ENCODE results near the gene ATP1B1.
A peak's percentile ranks its signal among the peaks of the same experiment; 100 is the strongest.
"Not testable (repeated sequence)": the region's sequence is repeated elsewhere in the genome, so short reads cannot be mapped to it uniquely, and the experiment has no call there.

ATP1B1 gene

DNA sequence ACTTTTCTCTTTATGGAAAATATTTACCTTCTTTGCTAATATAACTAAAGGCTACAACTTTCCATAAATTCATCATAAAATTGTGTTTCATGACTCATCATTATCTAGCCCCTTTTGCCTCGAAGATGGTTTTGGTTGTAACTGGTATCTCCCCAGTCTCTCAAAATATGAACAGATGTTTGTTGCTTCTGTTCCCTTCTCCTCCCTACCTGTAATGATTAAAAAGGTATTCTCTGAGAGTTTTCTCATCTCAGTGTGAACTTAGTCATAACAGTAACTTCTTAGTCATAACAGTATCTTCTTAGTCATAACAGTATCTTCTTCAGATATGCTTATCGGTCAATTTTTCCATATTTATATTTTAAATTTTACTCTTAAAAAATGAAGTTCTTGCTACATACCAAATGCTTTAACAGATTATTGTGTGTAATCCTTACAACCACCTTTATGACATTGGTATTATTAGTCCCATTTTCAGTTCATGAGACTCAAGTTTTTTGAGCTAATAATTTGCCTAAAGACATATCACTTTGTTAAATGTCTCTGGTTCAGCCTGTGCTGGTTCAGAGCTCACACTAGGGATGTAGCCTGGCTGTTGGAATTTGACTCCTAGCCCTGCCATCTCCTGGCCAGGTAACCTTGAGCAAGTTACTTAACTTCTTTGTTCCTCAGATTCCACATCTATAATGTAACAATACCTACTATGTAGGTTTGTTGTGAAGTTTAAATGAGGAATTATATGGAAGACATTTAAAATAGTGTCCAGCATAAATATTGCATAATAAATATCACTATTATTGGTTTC, 32.6 kb downstream of the ATP1B1 start:
- FAIRE-seq (peak; percentile 87), DNase-seq (ENCODE audit: insufficient read length, low spot score) (peak; percentile 31)

DNA sequence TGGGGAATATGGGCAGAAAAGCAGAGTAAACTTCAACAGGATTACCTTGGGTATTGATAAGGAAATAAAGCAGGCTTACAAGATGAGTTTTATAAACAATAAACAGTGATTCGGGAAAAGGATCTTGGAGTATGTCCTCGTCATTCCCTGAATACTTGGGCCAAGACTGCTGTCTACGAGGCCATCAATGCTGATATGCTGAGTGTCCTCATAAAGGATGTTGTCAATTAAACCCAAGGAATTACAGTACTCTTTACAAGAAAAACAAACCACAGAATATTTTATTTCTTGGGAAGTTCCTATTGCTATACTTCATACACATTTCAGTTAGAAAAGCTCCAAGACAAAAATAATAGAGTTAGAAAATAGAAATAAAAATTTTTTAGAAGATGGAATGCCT, 34.9 kb downstream of the ATP1B1 start:
- no peak for FAIRE-seq
- no peak for DNase-seq (ENCODE audit: insufficient read length, low spot score)

DNA sequence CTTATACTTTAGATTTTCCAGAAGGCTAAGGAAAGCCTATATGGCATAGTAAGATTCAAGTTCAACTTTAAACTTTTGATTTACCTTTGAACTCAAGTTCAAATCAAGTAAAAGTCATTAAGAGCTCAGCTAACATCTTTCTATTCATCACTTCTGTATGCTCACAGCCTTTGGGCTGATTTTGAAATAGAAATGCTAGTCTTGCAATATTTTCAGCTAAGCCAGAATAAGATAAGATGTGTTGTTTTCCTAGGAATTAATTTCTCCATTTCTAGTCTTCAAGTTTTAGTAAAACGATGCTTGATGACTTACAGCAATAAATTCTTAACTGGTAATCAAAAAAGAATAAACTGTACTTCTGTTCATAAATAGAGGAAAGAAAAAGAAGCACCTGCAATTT, 35.6 kb downstream of the ATP1B1 start:
- FAIRE-seq (no peak), DNase-seq (ENCODE audit: insufficient read length, low spot score) (no peak)

DNA sequence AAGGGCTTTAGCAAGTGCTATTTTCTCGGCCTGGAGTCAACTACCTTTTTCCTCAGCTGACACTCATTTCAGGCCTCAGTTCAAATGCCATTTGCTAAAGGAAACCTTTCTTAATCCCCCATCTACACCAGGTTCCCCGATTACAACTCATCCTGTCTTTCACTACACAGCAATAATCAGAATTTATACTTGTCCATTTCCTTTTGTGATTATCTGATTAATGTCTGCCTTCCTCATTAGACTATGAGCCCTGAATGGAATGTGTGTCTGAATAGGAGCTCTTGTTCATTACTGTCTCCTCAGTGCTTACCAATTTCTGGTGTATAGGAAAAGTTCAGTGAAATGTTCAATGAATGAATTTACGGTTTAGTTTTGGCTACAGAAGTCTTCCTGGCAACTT, 36.9 kb downstream of the ATP1B1 start:
- FAIRE-seq = no peak

DNA sequence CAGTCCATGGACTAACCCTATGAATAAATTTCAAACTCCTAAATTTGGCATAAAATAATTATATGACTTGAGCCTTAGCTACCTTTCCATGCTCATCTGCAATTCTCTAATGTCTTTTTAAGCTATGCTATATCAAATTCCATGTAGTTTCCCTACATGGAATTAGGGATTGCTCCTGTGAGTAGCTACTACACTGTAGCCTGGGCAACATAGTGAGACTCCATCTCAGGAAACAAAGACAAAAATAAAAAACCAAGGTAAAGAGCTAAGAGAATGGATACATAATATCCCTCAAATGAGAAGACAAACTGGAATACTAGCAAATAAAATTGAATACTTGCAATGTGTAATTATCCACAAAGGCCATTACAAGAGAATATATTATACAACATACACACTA, 37.5 kb downstream of the ATP1B1 start:
- FAIRE-seq (no peak), DNase-seq (ENCODE audit: insufficient read length, low spot score) (no peak)

More for the DNA sequence above, 36.9 kb downstream of the ATP1B1 start:
- no peak for DNase-seq (ENCODE audit: insufficient read length, low spot score)

DNA sequence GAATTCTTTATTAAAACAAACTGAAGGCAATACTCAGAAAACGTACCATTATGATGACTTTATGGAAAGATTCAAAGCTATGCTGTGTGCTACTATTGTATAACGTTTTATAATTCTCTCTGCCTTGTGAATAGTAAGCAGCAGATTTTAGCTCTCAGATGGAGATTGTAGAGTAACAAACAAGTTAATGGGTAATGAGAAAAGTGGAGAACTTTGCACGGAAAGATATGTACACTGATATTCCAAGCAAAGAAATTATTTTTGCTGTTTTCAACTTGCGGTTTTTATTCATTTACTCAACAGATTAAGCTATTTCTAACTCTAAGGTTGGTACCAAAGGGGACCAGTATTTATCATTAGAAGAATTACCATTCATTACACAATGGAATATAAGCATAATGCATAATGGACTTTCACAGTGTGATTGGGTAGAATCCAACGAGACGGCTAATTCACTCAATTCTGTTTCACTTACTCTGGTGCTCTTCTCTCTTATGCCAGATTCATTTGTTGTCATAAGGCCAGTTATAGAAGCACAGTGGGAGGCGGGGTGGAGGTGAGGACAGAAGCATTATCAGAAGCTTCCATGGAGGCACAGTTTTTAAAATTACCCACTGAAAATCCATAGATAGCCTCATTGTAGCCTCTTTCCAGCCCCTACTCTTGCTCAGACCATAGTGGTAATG, 38.6 kb downstream of the ATP1B1 start:
- FAIRE-seq (no peak), DNase-seq (ENCODE audit: insufficient read length, low spot score) (no peak)

DNA sequence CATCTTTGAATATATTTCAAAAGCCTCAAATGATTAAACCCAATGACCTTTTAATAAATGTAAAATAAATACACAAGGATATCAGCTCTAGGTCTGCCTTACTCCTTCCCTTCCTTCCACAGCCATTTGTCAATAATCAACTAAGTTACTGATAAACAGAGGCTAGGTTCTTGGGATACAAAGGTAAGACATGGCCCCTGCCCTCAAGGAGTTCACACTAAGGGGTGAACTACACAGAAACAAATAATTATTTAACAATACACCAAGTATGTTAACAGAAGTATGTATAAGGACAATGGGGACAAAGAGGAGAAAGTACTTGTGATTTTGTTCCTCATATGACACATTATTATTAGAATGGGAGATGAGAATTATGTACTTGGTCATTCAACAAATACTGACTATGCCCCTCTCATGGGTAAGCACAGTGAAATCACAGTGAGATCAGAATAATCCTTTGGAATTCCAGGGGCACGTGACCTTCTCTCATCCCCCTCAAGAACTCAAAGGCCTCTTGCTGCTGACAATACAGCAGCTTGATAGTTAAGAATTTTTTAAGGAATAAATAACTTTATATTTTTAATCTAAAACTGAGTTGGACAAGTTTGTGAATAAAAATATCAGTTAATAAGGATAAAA, 40.2 kb downstream of the ATP1B1 start:
- DNase-seq (ENCODE audit: insufficient read length, low spot score) (no peak), FAIRE-seq (no peak)

DNA sequence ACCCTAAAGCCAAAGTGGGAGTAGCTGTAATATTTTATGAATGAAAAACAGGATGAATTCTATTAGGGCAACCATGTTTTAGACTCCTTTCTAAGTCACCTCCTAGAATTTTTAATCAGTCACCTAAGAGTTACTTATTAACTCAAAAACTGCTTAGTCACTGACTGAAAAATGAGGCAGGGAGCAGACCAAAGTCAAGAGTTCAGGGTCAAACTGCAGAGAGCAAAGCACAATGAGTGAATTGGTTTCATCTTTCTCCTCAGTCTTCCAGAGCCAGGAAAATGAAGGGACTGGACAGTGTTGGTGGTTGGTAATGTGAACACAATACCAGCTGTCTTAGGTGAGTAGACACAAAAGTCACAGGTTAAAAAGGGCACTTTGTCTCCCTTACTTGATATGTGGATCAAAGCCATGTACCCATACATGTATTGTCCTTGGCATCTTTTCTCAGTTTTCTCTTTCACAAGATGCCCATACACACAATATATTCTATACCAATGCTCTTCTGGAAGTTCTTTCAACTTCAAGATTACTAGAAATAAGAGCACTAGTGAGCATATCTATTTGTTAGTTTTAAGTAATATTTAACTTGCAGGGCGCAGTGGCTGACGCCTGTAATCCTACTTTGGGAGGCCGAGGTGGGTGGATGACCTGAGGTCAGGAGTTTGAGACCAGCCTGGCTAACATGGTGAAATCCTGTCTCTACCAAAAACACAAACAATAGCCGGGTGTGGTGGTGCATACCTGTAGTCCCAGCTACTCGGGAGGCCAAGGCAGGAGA, 42.2 kb downstream of the ATP1B1 start:
- FAIRE-seq = peak; percentile 94
- DNase-seq (ENCODE audit: insufficient read length, low spot score) = peak; percentile 9

DNA sequence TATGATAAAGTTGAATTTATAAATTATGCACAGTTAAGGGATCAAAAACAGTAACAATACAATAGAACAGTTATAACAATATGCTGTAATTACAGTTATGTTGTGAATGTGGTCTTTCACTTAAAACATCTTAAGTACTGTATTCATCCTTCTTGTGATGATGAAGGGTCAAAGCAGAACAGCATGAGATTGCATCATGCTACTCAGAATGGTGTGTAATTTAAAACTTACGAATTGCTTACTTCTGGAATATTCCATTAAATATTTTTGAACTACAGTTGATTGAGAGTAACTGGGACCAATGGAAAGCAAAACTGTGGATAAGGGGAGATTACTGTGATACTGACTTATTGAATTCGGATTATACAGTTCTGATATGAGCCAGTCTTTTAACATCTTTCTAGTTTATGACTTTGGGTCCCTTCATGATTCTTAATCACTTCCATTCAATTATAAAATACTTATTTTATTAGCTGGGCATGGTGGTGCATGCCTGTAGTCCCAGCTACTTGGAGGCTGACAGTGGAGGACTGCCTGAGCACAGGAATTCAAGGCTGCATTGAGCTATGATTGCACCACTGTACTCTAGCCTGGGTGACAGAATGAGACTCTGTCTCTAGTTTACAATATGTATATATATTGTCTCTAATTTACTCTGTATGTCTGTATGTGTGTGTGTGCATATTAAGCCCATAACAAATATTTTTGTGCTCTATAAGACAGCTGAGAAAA, 43.2 kb downstream of the ATP1B1 start:
- DNase-seq (ENCODE audit: insufficient read length, low spot score) (no peak), FAIRE-seq (no peak)

DNA sequence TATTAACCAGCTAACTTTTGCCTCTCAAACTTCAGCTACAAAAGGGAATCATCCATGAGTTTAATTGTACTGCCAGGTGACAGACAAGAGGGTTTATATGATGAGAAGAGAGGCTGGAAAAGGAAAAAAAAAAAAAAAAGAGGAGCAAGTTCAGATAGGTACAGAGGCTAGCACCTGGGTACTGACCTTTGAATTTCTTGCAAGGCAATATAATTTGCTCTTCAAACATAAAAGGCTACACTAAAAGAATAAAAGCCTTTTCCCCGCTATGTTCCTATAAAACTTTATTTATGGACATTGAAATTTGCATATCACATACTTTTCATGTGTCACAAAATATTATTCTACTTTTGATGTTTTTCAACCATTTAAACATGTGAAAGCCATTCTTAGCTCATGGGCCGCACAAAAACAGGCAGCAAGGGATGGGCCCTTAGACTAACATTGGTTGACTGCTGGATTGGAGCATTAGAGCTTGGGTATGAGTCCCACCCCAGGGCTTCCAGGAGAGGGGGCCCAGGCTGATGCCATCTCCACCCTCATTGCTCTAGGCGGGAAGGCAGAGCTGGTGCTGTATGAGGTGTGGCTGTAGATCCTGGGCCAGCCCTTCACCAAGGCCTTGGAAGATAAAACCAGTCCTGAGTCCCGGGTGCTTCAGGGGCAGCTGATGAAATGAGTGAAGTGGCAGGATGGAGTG, 44.3 kb downstream of the ATP1B1 start:
- DNase-seq (ENCODE audit: insufficient read length, low spot score) = no peak
- no peak for FAIRE-seq

DNA sequence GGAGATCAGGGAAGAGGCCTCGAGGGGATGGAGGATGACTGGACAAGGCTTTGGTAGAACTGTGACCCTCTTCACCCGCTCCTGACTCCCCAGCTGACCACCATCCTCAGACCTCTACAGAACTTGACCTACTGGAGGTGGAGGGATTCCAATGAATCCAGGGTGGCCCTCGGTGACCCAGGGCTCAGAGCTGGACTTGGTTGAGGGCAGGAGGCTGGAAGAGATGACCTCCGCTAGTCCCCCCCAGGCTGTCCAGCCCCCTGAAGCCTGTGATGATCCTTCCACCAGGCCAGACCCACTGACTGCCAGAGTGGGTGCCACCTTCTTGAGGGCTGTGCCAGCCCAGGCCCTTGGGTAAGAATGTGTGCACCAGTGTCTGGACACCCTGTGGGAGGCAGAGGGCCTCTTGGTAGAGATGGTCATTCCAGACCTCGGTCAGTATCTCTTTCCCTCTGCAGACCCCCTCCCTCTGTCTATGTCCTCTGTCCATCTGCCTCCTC, 44.9 kb downstream of the ATP1B1 start:
- no peak for FAIRE-seq
- DNase-seq (ENCODE audit: insufficient read length, low spot score) = no peak

DNA sequence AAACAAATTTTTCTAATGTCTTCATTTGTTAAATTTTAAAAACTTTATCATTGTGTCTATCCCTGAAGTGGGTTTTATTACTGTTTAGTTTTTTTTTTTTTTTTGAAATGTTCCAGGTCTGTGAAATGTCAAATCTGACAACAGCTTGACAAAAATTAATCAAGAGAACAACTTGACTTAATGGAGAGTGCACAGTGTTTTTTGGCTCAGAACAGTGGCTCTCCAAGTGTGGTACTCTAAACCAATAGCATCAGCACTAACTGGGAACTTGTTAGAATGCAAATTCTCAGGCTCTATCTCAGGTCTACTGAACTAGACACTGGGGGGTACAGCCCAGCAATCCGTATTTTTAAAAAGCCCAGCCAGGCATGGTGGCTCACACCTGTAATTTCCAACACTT, 49.2 kb downstream of the ATP1B1 start:
- DNase-seq (ENCODE audit: insufficient read length, low spot score) = no peak
- FAIRE-seq = no peak

DNA sequence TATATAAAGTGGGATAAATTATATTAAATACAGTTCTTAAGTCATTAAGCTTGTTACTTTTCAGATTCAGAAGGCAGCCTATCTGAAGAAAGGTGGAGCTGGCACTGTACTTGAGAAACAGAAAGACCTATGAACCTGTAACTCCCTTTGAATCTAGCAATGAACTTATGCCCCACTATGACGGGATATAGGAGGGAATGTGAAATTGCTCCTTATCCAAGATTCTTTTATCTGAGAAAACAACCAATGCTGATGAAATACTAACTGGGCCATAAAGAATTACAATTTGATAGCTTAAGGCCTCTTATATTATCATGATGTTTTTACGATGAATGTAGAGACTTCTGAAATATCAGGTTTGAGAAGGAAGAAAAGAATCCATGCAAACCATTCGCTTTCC, 50.1 kb downstream of the ATP1B1 start:
- FAIRE-seq (no peak), DNase-seq (ENCODE audit: insufficient read length, low spot score) (no peak)

DNA sequence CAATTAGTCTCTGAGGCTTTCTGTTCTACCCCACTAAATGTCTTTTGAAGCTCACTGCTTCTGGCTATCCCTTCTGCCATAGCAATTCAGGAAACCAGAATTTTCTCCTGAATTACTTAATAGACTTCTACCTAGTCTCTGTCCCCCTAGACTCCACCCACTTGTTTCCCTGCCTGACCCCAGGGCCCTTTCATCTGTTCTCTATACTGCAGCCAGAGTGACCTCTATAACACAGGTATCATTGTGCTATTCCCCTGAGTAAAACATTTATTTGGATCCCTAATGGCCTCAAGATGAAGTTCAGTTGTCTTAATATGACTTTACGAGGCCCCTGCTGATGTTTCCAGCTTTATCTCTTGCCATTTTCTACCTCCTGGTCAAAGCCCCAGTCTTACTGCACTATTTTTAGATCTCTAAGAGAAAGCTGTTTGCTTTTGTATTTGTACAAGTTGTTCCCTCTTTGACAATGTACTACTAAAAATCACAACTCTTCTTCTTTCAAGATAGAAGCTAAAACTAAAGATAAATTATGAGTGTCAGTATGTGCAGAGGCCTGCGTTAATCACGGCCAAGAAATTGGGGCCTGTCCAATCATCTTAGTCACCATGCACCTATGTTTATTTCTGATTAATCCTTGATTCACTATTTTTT, 54.5 kb downstream of the ATP1B1 start:
- DNase-seq (ENCODE audit: insufficient read length, low spot score) (no peak), FAIRE-seq (no peak)

DNA sequence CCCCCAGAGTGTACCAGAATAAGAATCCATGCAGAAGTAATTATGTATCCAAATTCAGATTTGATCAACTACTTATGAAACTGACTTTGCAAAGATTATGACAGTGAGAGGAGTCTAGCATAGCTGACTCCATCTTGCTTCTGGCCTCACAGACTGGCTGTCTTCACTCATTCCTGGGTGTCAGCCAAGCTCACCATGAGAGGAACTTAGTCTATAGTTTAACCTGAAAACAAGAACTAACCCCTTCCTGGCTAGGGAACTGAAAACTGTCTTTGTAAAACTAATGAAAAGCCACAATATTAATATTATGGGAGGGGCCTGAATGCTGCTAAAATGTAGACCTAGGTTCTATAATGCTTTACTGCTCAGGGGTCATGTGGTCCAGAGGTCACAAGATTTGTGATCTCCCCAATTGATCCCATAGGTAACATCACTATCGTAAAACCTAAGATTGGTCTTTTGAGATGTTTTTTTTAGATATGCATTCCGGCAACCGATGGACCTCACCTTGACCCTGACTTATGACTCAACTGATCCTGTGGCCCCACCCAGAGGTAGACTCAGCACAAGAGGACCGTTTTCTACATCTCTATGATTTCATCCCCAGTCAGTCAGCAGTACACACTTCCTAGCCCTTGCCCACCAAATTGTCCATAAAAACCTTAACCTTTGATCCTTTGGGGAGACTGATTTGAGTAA, 55.2 kb downstream of the ATP1B1 start:
- peak; percentile 83 for FAIRE-seq
- DNase-seq (ENCODE audit: insufficient read length, low spot score) = no peak

DNA sequence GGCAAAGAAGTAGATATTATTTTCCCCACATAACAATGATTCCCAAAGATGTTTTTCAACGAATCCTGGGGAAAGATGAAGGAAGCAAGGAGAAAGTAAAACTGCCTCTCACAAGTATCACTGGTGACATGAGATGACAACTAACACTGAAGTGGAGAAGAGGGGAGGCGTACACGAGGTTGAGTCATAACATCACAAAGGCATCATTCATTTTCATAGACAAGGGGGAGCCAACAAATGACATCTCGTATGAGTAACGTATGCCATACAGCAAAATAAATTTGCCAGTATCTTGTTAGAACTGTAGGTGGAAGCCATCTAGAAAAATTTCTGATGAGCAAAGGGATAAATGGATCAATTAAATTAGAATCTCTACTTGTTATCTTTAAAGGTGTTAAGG, 56.6 kb downstream of the ATP1B1 start:
- DNase-seq (ENCODE audit: insufficient read length, low spot score) = no peak

DNA sequence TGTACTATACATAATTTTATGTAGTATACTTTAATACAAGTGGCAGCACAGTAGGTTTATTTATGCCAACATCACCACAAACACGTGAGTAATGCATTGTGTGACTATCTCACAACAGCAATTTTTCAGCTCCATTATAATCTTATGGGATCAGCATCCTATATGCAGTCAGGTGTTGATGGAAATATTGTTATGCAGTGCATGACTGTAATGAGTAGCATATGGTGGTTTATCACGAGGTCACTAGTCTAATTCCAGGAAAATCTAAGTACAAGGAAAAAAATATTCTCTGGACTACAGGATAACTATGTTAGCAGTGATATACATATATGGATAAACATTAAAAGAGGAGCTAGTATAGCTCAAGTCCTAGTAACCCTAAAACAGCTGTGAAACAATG, 69.0 kb downstream of the ATP1B1 start:
- no peak for FAIRE-seq
- no peak for DNase-seq (ENCODE audit: insufficient read length, low spot score)

More for the DNA sequence above, 56.6 kb downstream of the ATP1B1 start:
- peak; percentile 52 for FAIRE-seq

DNA sequence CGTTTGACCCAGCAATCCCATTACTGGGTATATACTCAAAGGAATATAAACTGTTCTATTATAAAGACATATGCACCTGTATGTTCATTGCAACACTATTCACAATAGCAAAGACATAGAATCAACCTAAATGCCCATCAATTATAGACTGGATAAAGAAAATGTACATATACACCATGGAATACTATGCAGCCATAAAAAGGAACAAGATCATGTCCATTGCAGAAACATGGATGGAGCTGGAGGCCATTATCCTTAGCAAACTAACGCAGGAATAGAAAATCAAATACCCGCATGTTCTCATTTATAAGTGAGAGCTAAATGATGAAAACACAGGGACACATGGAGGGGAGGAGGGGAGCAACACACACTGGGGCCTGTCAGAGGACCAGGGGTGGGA, 72.9 kb downstream of the ATP1B1 start:
- not testable (repeated sequence) for FAIRE-seq; DNase-seq (ENCODE audit: insufficient read length, low spot score)

All from GM19239 (cell line).